K562 (cell line): ENCODE measurements around the gene KLK15. TPM values are rescaled to one million over a fixed set of nuclear protein-coding genes. Genes with fewer than 3 reads are reported as not detected.

Experiments
- BCOR ChIP-seq: fragments of 450-650 bp; IDR thresholded peaks from 2 replicates; pipeline ENCODE4 v1.6.1; 2016
- ESRRA ChIP-seq: fragments of 450-650 bp; IDR thresholded peaks from 2 replicates; pipeline ENCODE4 v1.6.1; 2014; ENCODE audit warnings: low read depth, mild to moderate bottlenecking, moderate library complexity, borderline replicate concordance
- FOXA3 ChIP-seq, 2 experiments: fragments of 450-650 bp in 1 of 2; sonication (generic) in 1 of 2; formaldehyde crosslinking; IDR thresholded peaks in 1 of 2; conservative IDR thresholded peaks in 1 of 2; 2 replicates each; pipeline versions ENCODE4 v1.4.0 to v1.8.0; 2020 to 2022; ENCODE audit warnings: mild to moderate bottlenecking in 2 of 2, missing genetic modification reagents in 1 of 2
- FOXP1 ChIP-seq: sonication (generic); formaldehyde crosslinking; IDR thresholded peaks from 2 replicates; pipeline ENCODE4 v1.8.0; 2022; ENCODE audit warnings: mild to moderate bottlenecking, missing genetic modification reagents
- FOXP4 ChIP-seq: sonication (generic); formaldehyde crosslinking; IDR thresholded peaks from 2 replicates; pipeline ENCODE4 v1.8.0; 2022; ENCODE audit warnings: mild to moderate bottlenecking, missing genetic modification reagents, borderline replicate concordance
- HIVEP1 ChIP-seq: fragments of 250-450 bp; sonication (Bioruptor Pico); IDR thresholded peaks from 2 replicates; pipeline ENCODE4 v1.4.0; 2020; ENCODE audit warnings: mild to moderate bottlenecking
- KDM1A ChIP-seq, 2 experiments: fragments of 450-650 bp; IDR thresholded peaks; 2 replicates each; pipeline ENCODE4 v1.6.1; 2016; ENCODE audit warnings: mild to moderate bottlenecking in 2 of 2
- KDM4B ChIP-seq, 2 experiments: fragments of 450-650 bp in 1 of 2; sonication (generic) in 1 of 2; IDR thresholded peaks; 2 replicates each; pipeline ENCODE4 v1.6.1; 2016 to 2017; ENCODE audit warnings: borderline replicate concordance in 2 of 2, antibody characterized with exemption in 1 of 2, low read depth in 1 of 2, mild to moderate bottlenecking in 1 of 2
- MAX ChIP-seq: sonication (generic); formaldehyde crosslinking; IDR thresholded peaks from 2 replicates; pipeline ENCODE4 v1.9.0; 2022; ENCODE audit warnings: mild to moderate bottlenecking, missing genetic modification reagents
- MTA2 ChIP-seq: fragments of 450-650 bp; IDR thresholded peaks from 2 replicates; pipeline ENCODE4 v1.6.1; 2016; ENCODE audit warnings: low read depth
- MTA3 ChIP-seq: fragments of 450-650 bp; formaldehyde crosslinking; IDR thresholded peaks from 2 replicates; pipeline ENCODE4 v1.6.1; 2017; ENCODE audit warnings: mild to moderate bottlenecking, borderline replicate concordance
- NR2C1 ChIP-seq, 2 experiments: fragments of 450-650 bp; IDR thresholded peaks; 2 replicates each; pipeline ENCODE4 v1.6.1; 2017; ENCODE audit warnings: mild to moderate bottlenecking in 2 of 2, antibody characterized with exemption in 1 of 2, inconsistent platforms in 1 of 2, missing compliant biosample characterization in 1 of 2, missing genetic modification characterization in 1 of 2
- NR2F6 ChIP-seq: fragments of 450-650 bp; formaldehyde crosslinking; IDR thresholded peaks from 2 replicates; pipeline ENCODE4 v1.4.0; 2020; ENCODE audit warnings: mild to moderate bottlenecking
- SP1 ChIP-seq: sonication (generic); formaldehyde crosslinking; IDR thresholded peaks from 2 replicates; pipeline ENCODE4 v1.8.1; 2022; ENCODE audit warnings: mild to moderate bottlenecking, missing genetic modification reagents
- TEAD1 ChIP-seq, 2 experiments: fragments of 450-650 bp in 1 of 2; sonication (generic) in 1 of 2; formaldehyde crosslinking; IDR thresholded peaks; 2 replicates each; pipeline versions ENCODE4 v1.4.0 to v1.8.0; 2020 to 2022; ENCODE audit warnings: mild to moderate bottlenecking in 2 of 2, missing genetic modification reagents in 1 of 2
- TRIM24 ChIP-seq, 2 experiments: fragments of 450-650 bp; IDR thresholded peaks; 2 replicates each; pipeline ENCODE4 v1.6.1; 2016
- ZBTB2 ChIP-seq: fragments of 450-650 bp; IDR thresholded peaks from 2 replicates; pipeline ENCODE4 v1.6.1; 2016; ENCODE audit warnings: antibody characterized with exemption
- polyA plus RNA-seq, 8 experiments: library from polyadenylated mRNA; depleted of rRNA in 4 of 8; stranded (reverse) in 5 of 8; unstranded in 3 of 8; fragments of >200 nt; fragmentation: Nextera tagmentation in 2 of 8; fragmentation: Illumina TruSeq in 1 of 8; extraction: Ambion mirVana in 2 of 8; extraction: Trizol in 1 of 8; gene quantifications; 2 replicates each; pipeline versions ENCODE4 v1.2.1 to v1.2.3, GENCODE V29; 2011 to 2014; ENCODE audit warnings: inconsistent platforms in 1 of 8, missing spikeins in 1 of 8
- total RNA-seq, 7 experiments: library from RNA; depleted of rRNA in 6 of 7; stranded (reverse); fragments of >200 nt in 6 of 7; fragmentation: Illumina TruSeq in 2 of 7; extraction: Trizol in 2 of 7; gene quantifications; 2 replicates each; pipeline versions ENCODE4 v1.2.1 to v1.2.3, GENCODE V29; 2011 to 2021; ENCODE audit warnings: low replicate concordance in 1 of 7
- TF ChIP-seq, protein P1 (sequence below): sonication (generic); formaldehyde crosslinking; IDR thresholded peaks from 2 replicates; pipeline ENCODE4 v1.9.0; 2022; ENCODE audit warnings: mild to moderate bottlenecking, missing genetic modification reagents
- TF ChIP-seq, protein P2 (sequence below): sonication (generic); formaldehyde crosslinking; IDR thresholded peaks from 2 replicates; pipeline ENCODE4 v1.8.1; 2023; ENCODE audit warnings: mild to moderate bottlenecking, missing genetic modification reagents
- TF ChIP-seq, protein P3 (sequence below): fragments of 450-650 bp; formaldehyde crosslinking; conservative IDR thresholded peaks from 2 replicates; pipeline ENCODE4 v1.4.0; 2022; ENCODE audit warnings: mild to moderate bottlenecking, missing genetic modification characterization

Gene KLK15
- total and polyA plus RNA-seq, 9 of the 15 experiments (the other 6 are each of a cell fraction or from before 2014, with no cell fraction given), result not detected

DNA sequence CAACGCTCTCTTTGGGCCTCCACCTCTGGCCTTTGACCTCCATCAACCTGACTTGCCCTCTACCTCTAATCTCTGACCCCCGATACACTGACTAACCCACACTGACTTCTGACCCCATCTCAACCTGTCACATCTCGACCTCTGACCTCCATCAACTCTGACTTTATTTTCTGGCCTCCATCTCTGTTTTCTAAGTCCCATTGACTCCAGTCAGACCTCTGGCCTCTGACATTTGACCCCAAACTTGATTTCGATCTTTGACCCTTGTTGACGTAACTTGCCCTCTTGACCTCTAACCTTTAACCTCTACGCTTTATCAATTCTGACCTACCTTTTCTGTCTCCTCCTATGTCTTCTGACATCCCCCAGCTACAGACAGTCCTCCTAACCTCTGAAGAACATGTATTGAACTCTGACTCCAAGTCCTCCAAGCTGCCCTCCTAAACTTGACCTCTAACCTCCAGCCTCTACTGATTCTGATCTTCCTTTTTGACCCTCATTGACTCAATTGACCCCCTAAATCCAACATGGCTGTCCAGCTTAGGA is 42.4 kb downstream of the KLK15 start (continued):
- TF ChIP-seq FOXP4 (CRISPR knock-in tag) (peak; percentile 86; the same call in 1 of the 2 replicates), KDM4B (IDR thresholded peaks at IDR 0.05; ENCODE audit: borderline replicate concordance in 2 of 2, low read depth in 1 of 2) (no peak), HIVEP1 (no peak), TEAD1 (CRISPR knock-in tag; IDR thresholded peaks at IDR 0.05) (peak in 1 of 2 experiments; percentile 42; a peak in 1 of 4 replicates), MTA3 (no peak), NR2C1 (IDR thresholded peaks at IDR 0.05) (peak; percentile 98), NR2C1 (tag; IDR thresholded peaks at IDR 0.05) (peak; percentile 99), TRIM24 (IDR thresholded peaks at IDR 0.05) (peak; percentile 65 to 81; a peak in 2 of 4 replicates), MTA2 (peak; percentile 53; the same call in 1 of the 2 replicates), BCOR (0 out of 2 replicates have a peak, but pooled peaks have one; percentile 8), ESRRA (peak; percentile 73), NR2F6 (CRISPR knock-in tag) (peak; percentile 81; the same call in 1 of the 2 replicates), FOXP1 (CRISPR knock-in tag) (peak; percentile 82), MAX (peak; percentile 37; the same call in 1 of the 2 replicates), FOXA3 (CRISPR knock-in tag; conservative IDR thresholded peaks at IDR 0.05 in 1 of 2, IDR thresholded peaks at IDR 0.05 in 1 of 2) (peak in 1 of 2 experiments; percentile 97; a peak in 2 of 4 replicates), ZBTB2 (peak; percentile 22; the same call in 1 of the 2 replicates), SP1 (CRISPR knock-in tag) (peak; percentile 40; the same call in 1 of the 2 replicates), KDM1A (IDR thresholded peaks at IDR 0.05) (peak; percentile 82 to 91; a peak in 3 of 4 replicates)
- TF ChIP-seq, protein P1, sequence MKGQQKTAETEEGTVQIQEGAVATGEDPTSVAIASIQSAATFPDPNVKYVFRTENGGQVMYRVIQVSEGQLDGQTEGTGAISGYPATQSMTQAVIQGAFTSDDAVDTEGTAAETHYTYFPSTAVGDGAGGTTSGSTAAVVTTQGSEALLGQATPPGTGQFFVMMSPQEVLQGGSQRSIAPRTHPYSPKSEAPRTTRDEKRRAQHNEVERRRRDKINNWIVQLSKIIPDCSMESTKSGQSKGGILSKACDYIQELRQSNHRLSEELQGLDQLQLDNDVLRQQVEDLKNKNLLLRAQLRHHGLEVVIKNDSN (CRISPR knock-in tag), result 0 out of 2 replicates have a peak, but pooled peaks have one; percentile 6
- TF ChIP-seq, protein P2, sequence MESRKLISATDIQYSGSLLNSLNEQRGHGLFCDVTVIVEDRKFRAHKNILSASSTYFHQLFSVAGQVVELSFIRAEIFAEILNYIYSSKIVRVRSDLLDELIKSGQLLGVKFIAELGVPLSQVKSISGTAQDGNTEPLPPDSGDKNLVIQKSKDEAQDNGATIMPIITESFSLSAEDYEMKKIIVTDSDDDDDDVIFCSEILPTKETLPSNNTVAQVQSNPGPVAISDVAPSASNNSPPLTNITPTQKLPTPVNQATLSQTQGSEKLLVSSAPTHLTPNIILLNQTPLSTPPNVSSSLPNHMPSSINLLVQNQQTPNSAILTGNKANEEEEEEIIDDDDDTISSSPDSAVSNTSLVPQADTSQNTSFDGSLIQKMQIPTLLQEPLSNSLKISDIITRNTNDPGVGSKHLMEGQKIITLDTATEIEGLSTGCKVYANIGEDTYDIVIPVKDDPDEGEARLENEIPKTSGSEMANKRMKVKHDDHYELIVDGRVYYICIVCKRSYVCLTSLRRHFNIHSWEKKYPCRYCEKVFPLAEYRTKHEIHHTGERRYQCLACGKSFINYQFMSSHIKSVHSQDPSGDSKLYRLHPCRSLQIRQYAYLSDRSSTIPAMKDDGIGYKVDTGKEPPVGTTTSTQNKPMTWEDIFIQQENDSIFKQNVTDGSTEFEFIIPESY (CRISPR knock-in tag), result peak; percentile 87
- TF ChIP-seq, protein P3, sequence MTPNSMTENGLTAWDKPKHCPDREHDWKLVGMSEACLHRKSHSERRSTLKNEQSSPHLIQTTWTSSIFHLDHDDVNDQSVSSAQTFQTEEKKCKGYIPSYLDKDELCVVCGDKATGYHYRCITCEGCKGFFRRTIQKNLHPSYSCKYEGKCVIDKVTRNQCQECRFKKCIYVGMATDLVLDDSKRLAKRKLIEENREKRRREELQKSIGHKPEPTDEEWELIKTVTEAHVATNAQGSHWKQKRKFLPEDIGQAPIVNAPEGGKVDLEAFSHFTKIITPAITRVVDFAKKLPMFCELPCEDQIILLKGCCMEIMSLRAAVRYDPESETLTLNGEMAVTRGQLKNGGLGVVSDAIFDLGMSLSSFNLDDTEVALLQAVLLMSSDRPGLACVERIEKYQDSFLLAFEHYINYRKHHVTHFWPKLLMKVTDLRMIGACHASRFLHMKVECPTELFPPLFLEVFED (CRISPR knock-in tag), result 0 out of 2 replicates have a peak, but pooled peaks have one; percentile 52
